ENCODE results near the gene WHRN. TPM values are rescaled to one million over a fixed set of nuclear protein-coding genes. Genes with fewer than 3 reads are reported as not detected.

Gene WHRN
- total and polyA plus RNA-seq, 9 of the 15 experiments (the other 6 are each of a cell fraction or from before 2014, with no cell fraction given), result 0.31 to 14.1 (median 3.0) TPM

DNA sequence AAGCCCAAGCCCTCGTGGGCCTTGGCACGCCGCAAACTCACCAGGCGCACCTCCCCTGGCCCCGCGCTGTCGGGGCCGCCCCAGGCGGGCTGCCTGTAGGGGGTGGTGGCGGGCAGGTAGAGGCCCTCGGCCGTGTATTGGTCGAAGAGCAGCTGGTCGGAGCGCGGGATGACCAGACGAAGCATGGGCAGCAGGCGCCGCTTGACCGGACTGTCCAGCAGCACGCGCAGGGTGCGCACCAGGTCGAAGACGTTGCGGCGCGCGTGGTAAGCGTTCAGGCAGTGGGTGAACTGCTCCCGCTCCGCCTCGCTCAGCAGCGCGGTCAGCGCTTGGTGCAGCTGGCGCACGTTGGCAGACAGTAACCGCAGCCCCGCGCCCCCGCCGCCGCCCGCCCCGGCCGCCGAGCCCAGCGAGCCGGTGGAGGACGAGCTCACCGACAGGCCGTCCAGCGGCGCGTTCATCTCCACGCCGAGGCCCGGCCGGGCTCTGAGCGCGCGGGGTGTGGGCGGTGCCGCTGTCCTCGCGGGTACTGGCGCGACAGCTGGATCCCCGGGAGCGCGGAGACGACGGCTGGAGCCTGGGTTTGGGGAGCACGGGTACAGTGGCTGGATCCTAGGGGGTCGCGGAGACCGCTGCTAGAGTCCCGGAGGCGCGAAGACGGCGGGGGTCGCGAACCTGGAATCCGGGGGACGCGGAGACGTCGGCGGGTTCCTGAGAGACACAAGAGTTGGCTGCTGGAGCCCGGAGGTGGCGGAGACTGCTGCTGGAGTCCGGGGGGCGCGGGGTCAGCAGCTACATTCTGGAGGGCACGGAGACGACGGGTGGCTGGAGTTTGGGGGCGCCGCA is 709 bp downstream of the WHRN start (continued):
- TF ChIP-seq, protein P1, sequence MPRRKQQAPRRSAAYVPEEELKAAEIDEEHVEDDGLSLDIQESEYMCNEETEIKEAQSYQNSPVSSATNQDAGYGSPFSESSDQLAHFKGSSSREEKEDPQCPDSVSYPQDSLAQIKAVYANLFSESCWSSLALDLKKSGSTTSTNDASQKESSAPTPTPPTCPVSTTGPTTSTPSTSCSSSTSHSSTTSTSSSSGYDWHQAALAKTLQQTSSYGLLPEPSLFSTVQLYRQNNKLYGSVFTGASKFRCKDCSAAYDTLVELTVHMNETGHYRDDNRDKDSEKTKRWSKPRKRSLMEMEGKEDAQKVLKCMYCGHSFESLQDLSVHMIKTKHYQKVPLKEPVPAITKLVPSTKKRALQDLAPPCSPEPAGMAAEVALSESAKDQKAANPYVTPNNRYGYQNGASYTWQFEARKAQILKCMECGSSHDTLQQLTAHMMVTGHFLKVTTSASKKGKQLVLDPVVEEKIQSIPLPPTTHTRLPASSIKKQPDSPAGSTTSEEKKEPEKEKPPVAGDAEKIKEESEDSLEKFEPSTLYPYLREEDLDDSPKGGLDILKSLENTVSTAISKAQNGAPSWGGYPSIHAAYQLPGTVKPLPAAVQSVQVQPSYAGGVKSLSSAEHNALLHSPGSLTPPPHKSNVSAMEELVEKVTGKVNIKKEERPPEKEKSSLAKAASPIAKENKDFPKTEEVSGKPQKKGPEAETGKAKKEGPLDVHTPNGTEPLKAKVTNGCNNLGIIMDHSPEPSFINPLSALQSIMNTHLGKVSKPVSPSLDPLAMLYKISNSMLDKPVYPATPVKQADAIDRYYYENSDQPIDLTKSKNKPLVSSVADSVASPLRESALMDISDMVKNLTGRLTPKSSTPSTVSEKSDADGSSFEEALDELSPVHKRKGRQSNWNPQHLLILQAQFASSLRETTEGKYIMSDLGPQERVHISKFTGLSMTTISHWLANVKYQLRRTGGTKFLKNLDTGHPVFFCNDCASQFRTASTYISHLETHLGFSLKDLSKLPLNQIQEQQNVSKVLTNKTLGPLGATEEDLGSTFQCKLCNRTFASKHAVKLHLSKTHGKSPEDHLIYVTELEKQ (CRISPR knock-in tag; IDR thresholded peaks at IDR 0.05), result no peak
- TF ChIP-seq GATAD2B (IDR thresholded peaks at IDR 0.05; ENCODE audit: borderline replicate concordance) (0 out of 2 replicates have a peak, but pooled peaks have one; percentile 15), KLF13 (tag; IDR thresholded peaks at IDR 0.05; ENCODE audit: borderline replicate concordance, low read depth) (no peak), ZNF121 (CRISPR knock-in tag; conservative IDR thresholded peaks at IDR 0.05) (no peak), FIP1L1 (IDR thresholded peaks at IDR 0.05; ENCODE audit: low read depth, low read length, poor library complexity, severe bottlenecking) (peak; percentile 67), POLR2G (IDR thresholded peaks at IDR 0.05; ENCODE audit: low read depth, low read length) (peak; percentile 68), BMI1 (IDR thresholded peaks at IDR 0.05; ENCODE audit: low read length) (no peak), MTA3 (IDR thresholded peaks at IDR 0.05; ENCODE audit: borderline replicate concordance) (peak; percentile 74; the same call in 1 of the 2 replicates), ZNF444 (CRISPR knock-in tag; IDR thresholded peaks at IDR 0.05) (no peak), ZBTB26 (CRISPR knock-in tag; IDR thresholded peaks at IDR 0.05) (no peak), NCOA6 (IDR thresholded peaks at IDR 0.05) (peak; percentile 31), CEBPB (tag; IDR thresholded peaks at IDR 0.05) (no peak), TAL1 (IDR thresholded peaks at IDR 0.05) (no peak), HNRNPUL1 (IDR thresholded peaks at IDR 0.05; ENCODE audit: low read length) (no peak), TGIF2 (CRISPR knock-in tag; IDR thresholded peaks at IDR 0.05) (peak; percentile 74; the same call in 1 of the 2 replicates), KAT8 (IDR thresholded peaks at IDR 0.05; ENCODE audit: low read depth) (no peak), SMC3 (conservative IDR thresholded peaks at IDR 0.05; ENCODE audit: insufficient read depth, low read depth, low read length) (0 out of 2 replicates have a peak, but pooled peaks have one; percentile 16), SIRT6 (IDR thresholded peaks at IDR 0.05; ENCODE audit: low read depth, low read length) (no peak), RHOXF2B (CRISPR knock-in tag; conservative IDR thresholded peaks at IDR 0.05) (no peak), GTF3C2 (IDR thresholded peaks at IDR 0.05; ENCODE audit: borderline replicate concordance, extremely low read depth, insufficient read length) (no peak), ZNF239 (CRISPR knock-in tag; IDR thresholded peaks at IDR 0.05) (no peak), CTBP1 (IDR thresholded peaks at IDR 0.05; ENCODE audit: borderline replicate concordance) (peak; percentile 65; the same call in 1 of the 2 replicates)

Data from K562 (cell line).